HG02884 (cell line): ENCODE measurements around the gene TMEM97.

Experiments
- ATAC-seq: cut with Tn5 transposase; IDR thresholded peaks from one replicate; pipeline ENCODE4 v1.9.1; 2021; ENCODE audit warnings: mild to moderate bottlenecking, moderate library complexity; ENCODE audit not compliant: unreplicated experiment

The TMEM97 gene

DNA sequence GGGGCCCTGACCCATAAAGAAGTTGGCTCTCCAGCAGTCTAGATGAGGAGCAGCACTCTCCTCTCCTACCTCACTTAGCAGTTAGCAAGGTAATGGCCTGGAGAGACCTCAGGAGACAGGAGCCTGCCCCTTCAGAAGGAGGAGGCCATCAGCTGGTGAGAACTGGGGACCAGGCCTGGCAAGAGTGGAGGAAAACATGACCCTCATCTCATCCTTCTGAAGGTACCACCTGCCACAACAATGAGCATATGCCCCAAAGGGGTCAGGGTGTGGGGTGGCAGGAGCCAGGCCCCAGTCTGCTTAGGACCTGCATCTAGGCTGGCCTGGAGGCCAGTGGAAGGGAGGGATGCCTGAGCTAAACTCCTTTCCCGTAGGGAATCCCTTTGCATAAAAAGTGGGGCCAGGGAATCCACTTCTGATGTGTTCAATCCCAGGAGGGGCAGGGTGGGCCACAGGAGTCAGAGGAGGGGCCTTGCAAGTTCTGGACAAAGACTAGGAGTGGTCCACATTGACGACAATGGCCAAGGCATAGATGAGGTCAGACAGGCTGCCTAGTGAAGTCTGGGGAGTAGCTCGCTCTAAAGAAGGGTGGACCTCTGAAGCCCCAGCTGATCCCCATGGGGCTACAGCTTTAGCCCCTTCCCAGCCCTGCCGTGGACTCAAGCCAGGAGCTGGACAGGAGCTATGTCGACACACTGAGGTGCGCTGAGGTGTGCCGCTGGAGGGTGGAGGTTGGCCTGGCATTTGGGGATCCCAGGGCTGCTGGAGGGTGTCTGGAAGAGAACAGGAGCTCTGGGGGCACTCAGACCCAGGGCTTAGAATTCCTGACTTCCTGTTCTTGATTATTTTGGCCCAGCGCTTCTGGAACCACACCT lies 45.0 kb downstream of the TMEM97 start:
- ATAC-seq: no peak

DNA sequence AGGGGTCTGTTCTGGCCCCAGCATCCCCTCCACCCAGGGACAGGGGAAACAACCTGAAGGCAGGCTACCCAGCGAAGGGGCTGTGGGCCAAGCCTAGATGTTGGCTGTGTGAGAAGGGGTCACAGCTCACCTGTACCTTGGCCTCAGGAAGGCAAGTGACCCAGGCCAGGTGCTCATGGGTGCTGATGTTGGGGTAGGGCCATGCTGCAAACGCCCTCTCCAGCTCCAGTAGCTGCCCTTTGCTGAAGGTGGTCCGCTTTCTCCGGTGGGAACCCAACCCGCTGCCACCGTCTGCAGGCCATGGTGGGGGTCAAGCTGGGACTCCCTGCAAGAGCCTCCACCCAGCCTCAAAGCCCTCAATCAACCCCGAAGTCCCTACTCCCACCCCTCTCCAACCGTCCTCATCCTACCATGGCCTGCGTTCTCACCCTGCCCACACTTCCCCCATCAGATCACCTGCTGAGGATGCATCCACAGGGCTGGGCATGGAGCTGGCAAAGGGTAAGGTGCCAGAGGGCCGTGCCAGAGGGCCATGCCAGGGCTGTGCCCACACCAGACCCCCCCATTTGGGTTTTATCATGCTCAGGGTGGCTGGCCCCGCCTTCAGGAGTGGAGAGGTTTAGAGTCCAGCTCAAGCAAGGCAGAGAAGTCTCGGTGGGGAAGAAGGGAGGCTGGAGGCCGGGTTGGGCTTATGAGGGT lies 45.8 kb downstream of the TMEM97 start, which contains the start of gene SEBOX:
Gene SEBOX (minus strand): TSS at position 535 of the 699 bp plus-strand sequence. CDS start 48 bp downstream, at position 487.
- no peak for ATAC-seq

DNA sequence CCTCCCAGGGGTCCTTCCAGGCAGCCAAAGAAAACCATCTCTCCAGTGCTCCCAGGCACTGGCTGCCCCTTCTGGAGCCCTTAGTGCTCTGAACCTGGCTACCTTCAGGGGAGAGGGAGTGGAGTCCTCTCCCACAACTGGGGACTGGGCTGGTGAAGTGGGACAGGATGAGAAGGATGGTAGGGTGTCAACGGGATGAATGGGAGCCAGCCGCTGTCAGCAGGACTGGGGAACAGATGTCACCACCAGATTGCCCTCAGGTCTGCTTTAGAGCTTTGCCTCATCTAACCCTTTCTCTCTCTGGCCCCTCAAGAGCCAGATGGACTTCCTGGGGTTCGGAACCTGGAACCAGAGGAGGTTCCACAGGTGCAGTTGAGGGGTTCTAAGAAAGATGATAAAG lies 46.5 kb downstream of the TMEM97 start:
- ATAC-seq: no peak

DNA sequence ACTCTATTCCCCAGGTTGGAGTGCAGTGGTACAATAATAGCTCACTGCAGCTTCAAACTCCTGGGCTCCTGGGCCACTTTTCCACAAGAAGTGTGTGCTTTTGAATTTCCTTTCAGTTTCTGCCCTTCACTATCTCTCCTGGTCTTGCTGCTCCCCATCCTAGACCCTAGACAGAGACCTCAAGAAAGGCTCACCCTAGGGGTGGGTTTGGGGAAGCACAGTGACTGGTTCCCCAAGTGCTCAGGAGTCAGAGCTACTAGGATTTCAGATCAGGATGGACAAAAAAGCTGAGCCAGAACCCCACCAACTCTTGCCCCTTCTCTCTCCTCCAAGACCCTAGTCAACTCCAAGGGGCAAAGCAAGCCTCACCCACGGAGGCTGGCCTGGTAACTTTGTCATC lies 47.6 kb downstream of the TMEM97 start:
- no peak for ATAC-seq

DNA sequence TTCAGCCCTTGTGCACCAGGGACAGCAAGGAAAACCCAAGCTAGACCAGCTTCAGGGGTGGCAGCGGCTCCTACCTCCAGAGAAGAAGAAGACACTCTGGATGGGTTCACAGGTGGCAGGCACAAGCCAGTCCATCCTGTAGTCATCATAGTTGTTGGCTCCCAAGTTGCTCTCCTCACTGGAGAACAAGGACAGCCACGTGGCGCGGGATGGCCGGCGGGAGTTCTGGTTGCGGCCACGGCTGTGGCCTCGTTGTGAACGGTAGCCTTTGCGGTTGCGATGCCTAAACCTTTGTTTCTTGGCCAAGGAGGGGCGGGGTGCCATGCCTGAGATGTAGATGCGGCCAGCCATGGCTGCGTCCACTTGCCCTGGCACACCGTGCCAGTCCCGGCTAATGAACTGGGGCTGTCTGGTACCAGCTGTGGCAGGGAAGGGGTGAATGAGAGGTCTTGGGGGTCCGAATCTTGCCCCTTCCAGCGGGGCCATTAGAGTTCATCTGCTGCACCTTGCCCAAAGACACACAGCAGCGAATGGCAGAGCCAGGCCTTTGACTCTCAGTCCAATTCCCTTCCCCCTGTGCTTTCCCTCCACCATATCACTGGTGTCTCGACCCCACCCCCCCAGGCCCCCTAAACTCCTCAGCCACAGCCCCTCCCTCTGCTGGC lies 48.8 kb downstream of the TMEM97 start:
- no peak for ATAC-seq

DNA sequence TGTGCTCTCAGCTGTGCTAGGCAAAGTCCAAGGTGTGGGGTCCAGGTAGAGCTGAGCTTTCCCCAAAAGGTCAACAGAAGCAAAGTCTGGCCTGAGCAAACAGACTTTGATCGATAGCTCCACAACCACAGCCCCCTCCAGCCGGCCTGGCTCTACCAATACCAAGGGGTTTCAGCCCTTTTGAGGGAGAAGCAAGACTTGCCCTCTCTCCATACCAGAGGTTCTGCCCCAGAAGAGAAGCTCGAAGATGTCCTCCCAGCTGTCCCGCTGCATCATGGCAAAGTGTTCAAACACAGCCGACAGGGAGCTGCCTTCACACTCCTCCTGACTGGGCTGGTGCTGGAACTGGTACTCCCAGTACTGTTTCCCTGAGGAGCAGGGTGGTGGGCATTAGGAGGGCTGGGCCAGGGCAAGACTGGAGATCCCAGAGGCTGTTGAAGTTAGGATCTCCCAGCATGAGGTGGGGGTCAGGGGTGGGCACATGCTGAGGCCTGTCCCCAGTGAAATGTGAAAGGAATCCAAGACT lies 49.4 kb downstream of the TMEM97 start:
- no peak for ATAC-seq

DNA sequence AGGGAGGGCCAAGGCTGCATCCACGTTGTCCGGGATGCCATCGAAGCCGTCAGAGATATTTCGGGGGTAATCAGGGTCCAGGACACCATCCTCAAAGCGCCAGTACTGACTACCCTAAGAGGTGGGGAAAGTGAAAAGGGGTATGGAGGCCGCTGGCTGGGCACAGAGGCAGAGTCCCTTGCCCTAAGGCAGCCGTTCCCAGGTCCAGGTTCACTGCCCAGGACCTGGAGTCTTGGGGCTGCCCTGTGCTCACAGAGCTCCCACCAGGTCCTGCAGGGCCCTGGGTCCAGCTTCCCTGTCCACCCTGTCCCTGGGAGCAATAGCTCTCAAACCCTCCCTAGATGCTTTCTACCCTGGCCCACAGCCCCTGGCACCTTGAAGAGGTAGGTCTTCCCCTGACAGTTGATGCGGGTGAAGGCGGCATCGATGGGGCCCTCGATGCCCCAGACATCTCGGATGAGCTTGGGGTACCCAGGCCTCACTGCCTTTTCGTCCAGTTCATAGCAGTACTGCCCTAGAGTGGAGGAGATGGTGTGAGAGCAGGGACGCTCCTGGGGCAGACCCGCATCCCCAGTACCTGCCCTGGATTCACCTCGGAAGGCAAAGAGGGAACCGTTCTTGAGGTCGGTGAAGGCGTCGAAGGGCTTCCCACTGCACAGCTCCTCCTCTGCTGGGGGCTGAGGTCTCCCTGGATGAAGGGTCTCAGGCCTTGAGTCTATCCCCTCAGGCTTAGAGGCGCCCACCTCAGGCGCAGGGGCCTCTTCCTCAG lies 50.1 kb downstream of the TMEM97 start:
- ATAC-seq: no peak

DNA sequence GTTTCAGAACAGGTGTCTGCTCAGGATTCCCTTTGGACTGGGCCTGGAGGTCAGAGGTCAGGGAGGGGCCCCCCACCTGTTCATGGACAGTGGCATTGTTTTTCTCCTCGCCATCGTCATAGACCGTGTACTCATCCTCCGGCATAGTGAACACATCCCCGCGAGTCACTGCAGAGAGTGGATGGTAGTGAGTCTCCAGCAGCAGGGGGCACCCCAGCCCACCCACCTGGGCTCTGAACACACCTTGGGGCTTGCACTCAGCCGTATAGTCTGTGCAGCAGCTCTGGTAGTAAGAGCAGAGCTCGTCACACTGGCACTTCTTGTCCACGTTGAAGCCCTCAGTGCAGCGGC lies 50.7 kb downstream of the TMEM97 start:
- no peak for ATAC-seq

DNA sequence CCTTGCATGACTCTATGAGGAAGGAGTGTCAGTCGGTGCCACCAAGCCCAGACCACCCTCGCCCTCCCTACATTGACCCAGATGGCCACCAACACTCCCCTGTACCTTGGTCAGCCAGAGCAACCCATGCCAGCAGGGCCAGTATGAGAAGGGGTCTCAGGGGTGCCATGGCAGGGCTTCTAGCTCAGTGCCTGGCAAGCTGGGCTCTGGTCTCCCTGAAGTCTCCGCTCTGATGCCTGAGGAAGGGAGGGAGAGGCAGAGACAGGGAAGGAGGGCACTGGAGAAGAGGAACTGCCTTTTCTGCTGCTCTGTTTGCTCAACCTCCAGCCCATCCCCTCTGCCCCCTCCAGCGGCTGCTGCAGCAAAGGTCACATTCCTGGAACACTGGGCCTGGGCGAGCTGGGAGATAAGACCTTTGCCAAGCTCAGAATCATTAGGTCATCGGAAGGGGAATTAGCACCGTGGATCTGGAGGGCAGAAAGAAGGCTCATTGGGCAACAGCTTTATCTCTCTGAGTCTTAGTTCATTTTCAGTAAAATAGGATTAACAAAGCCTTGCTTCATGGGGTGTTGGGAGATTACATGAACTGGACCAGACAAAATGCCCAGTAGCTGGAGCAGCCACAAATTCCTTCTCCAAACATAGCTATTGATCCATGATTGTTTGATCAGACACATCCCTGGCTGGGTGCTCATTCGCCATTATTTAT lies 51.2 kb downstream of the TMEM97 start, which contains the start of gene VTN:
Gene VTN (minus strand): TSS at position 273 of the 709 bp plus-strand sequence. CDS start 104 bp downstream, at position 169.
- no peak for ATAC-seq

DNA sequence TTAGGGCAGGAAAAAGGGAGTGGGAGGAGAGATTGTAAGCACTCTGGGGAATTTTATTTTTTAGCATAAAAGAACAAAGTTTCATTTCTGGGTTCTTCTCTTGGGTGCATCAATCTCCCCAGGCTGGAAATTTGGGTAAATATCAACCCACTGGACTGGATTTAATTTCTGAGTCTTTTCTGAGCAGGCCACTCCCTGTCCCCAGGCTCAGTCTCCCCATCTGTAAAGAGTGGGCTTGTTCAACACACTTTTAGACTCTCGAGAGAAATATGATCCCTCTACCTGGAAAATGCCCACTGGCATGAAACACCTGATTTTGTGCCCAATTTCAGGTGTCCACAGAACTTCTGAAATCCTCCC lies 51.7 kb downstream of the TMEM97 start:
- ATAC-seq: no peak

DNA sequence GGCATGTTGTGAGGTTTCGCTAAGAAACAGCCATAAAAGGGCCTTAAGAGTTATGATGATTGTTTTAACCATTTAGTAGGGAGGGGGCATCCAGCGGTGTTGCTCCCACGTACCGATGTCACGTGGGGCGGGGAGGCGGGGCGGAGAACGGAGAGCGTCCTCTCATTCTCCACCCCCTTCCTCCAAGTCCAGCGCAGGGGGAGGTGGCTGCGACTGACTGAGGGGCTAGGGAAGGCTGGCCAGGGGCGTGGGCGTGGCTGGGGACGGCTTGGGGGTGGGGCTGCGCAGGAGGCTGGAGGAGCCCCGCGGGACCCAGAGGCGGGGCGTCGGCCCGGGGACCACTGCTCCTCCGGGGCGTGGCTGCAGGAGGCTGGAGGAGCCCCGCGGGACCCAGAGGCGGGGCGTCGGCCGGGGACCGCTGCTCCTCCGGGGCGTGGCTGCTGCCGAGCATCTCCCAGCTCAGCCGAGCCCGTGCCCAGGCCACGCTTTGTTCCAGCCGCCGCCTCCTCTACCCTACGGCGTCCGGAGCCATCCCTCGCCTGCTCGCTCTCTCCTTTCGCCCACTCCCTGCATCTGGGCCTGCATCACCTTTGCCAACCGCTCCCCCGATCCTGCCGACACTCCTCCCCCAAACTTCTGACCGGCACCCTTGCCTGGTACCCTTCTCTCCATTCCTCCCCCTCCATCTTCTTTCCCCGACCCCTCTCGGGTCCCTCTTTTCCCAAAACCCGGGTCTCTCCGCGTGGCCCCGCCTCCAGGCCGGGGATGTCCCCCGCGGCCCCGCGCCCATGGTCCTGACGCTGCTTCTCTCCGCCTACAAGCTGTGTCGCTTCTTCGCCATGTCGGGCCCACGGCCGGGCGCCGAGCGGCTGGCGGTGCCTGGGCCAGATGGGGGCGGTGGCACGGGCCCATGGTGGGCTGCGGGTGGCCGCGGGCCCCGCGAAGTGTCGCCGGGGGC lies 52.5 kb downstream of the TMEM97 start, which contains the start of gene SARM1:
Gene SARM1 (plus strand): TSS at position 450 of the 958 bp plus-strand sequence. CDS start 339 bp downstream, at position 789.
- peak; percentile 74 for ATAC-seq

DNA sequence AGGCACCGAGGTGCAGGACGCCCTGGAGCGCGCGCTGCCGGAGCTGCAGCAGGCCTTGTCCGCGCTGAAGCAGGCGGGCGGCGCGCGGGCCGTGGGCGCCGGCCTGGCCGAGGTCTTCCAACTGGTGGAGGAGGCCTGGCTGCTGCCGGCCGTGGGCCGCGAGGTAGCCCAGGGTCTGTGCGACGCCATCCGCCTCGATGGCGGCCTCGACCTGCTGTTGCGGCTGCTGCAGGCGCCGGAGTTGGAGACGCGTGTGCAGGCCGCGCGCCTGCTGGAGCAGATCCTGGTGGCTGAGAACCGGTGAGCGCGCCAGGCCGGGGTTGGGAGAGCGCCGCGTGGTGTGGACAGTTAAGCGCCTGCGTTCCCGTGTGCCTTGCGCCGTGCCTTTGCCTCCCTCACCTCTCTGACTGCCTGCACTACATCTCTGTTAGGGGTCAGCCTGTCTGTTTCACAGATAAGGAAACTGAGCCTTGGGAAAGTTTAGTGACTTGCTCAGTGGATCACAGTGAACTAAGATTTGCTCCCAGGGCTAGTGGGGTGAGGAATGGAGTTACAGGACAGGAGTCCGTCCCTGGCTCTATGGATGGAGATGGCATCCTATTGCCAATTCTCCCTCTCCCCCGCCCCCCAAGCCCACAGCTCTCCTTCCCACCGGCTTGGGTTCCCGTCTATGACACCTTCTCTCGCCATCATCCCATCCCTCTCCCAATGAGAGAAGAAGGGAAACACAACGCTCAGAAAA lies 53.4 kb downstream of the TMEM97 start:
- ATAC-seq: no peak

DNA sequence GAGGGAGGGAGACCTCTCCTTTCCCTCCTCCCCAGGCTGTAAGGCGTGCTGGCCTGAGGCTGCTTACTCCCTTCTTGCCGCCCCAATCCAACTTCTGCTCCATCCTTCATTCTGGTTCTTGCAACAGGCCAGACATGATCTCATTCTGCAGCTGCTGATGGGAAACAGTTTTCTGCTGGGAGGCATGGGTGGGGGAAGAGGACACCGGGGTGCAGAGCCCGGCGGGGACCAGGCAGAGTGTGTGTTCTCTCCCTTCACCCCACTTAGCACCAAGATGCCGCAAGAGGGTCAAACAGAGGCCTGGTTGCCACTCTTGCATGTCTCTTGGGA lies 53.9 kb downstream of the TMEM97 start:
- ATAC-seq: no peak
